Naive thymus-derived CD4-positive, alpha-beta T cell (primary cell): ENCODE results near the gene DSE. TPM values are rescaled to one million over a fixed set of nuclear protein-coding genes. Genes with fewer than 3 reads are reported as not detected.

ENCODE experiments used
- ATAC-seq: fragments of 150-1000 bp; cut with Tn5 transposase; 2 replicates; pipeline ENCODE4 v1.10.0; 2021; ENCODE audit warnings: mild to moderate bottlenecking, moderate library complexity
- CTCF ChIA-PET: fragments of 350-600 bp; sonication (Branson Sonifier 250); formaldehyde crosslinking; loops from one replicate; lab custom pipeline; 2021; ENCODE audit warnings: antibody characterized with exemption; lab: Charles Lee
- POLR2A ChIA-PET: fragments of 350-600 bp; sonication (Branson Sonifier 250); formaldehyde crosslinking; loops from one replicate; lab custom pipeline; 2021; ENCODE audit warnings: antibody characterized with exemption, inconsistent platforms; lab: Charles Lee
- DNase-seq, 9 donors: peaks; one replicate each; pipeline versions ENCODE4 v3.0.0 to v3.0.0-alpha.2; 2020 to 2022; ENCODE audit warnings: mixed read lengths in 1 of 9
- H3K27ac ChIP-seq: one replicate; pipeline ENCODE4 v1.7.0; 2013; ENCODE audit warnings: mild to moderate bottlenecking, low read depth, low read length, moderate library complexity
- H3K27me3 ChIP-seq, 2 donors: one replicate each; pipeline ENCODE4 v1.7.0; 2013; ENCODE audit warnings: low read length in 2 of 2, mild to moderate bottlenecking in 2 of 2, moderate library complexity in 2 of 2; ENCODE audit not compliant: control insufficient read depth in 2 of 2, insufficient read depth in 2 of 2
- H3K36me3 ChIP-seq, 3 experiments: 1 replicate in 2 of 3; 2 replicates in 1 of 3; pipeline ENCODE4 v1.7.0; 2013; ENCODE audit warnings: low read length in 3 of 3, mild to moderate bottlenecking in 3 of 3, moderate library complexity in 1 of 3; ENCODE audit not compliant: insufficient read depth in 3 of 3, control insufficient read depth in 2 of 3
- H3K4me1 ChIP-seq, 2 donors: one replicate each; pipeline ENCODE4 v1.7.0; 2013; ENCODE audit warnings: low read length in 2 of 2, mild to moderate bottlenecking in 2 of 2, moderate library complexity in 1 of 2; ENCODE audit not compliant: control insufficient read depth in 2 of 2, insufficient read depth in 2 of 2
- H3K4me3 ChIP-seq: 2 replicates; pipeline ENCODE4 v1.7.0; 2013; ENCODE audit warnings: mild to moderate bottlenecking, low read length
- H3K9me3 ChIP-seq, 3 experiments: 1 replicate in 2 of 3; 2 replicates in 1 of 3; pipeline ENCODE4 v1.7.0; 2013; ENCODE audit warnings: low read length in 3 of 3; ENCODE audit not compliant: control insufficient read depth in 2 of 3
- H3K27ac Mint-ChIP-seq, 9 donors: one replicate each; pipeline ENCODE4 v1.8.0; 2020 to 2022; ENCODE audit warnings: mixed read lengths in 9 of 9, mild to moderate bottlenecking in 8 of 9, moderate library complexity in 5 of 9, inconsistent platforms in 2 of 9
- H3K27me3 Mint-ChIP-seq, 5 donors: one replicate each; pipeline ENCODE4 v1.8.0; 2021 to 2022; ENCODE audit warnings: mixed read lengths in 5 of 5, mild to moderate bottlenecking in 1 of 5
- H3K36me3 Mint-ChIP-seq, 5 donors: one replicate each; pipeline ENCODE4 v1.8.0; 2020 to 2022; ENCODE audit warnings: mixed read lengths in 5 of 5, mild to moderate bottlenecking in 3 of 5, inconsistent platforms in 1 of 5
- H3K4me1 Mint-ChIP-seq, 7 donors: one replicate each; pipeline ENCODE4 v1.8.0; 2020 to 2022; ENCODE audit warnings: mixed read lengths in 7 of 7, mild to moderate bottlenecking in 3 of 7, inconsistent platforms in 1 of 7
- H3K4me3 Mint-ChIP-seq, 10 donors: one replicate each; pipeline ENCODE4 v1.8.0; 2020 to 2022; ENCODE audit warnings: mild to moderate bottlenecking in 10 of 10, mixed read lengths in 10 of 10, moderate library complexity in 6 of 10, inconsistent platforms in 2 of 10
- H3K9me3 Mint-ChIP-seq, 11 donors: one replicate each; pipeline ENCODE4 v1.8.0; 2020 to 2022; ENCODE audit warnings: mixed read lengths in 11 of 11, mild to moderate bottlenecking in 4 of 11, inconsistent platforms in 1 of 11, moderate library complexity in 1 of 11
- intact Hi-C, 2 donors: fragments of 100-400 bp; cut with micrococcal nuclease; formaldehyde crosslinking; loops; one replicate each; pipeline ENCODE4 v1.15.1; 2023
- polyA plus RNA-seq, 2 donors: library from polyadenylated mRNA; unstranded; fragments of 300-500 nt; fragmentation: Illumina TruSeq; gene quantifications; one replicate each; pipeline ENCODE4 v1.2.3, GENCODE V29; 2021
- total RNA-seq, 6 experiments: library from RNA in 5 of 6; stranded (reverse) in 5 of 6; gene quantifications; 1 replicate in 5 of 6; 2 replicates in 1 of 6; pipeline ENCODE4 v1.2.3 and lab custom pipeline; 2021 to 2026

The DSE gene
- total and polyA plus RNA-seq, 7 experiments from 2014 or later = 3.2 to 23.0 (median 7.2) TPM

DNA sequence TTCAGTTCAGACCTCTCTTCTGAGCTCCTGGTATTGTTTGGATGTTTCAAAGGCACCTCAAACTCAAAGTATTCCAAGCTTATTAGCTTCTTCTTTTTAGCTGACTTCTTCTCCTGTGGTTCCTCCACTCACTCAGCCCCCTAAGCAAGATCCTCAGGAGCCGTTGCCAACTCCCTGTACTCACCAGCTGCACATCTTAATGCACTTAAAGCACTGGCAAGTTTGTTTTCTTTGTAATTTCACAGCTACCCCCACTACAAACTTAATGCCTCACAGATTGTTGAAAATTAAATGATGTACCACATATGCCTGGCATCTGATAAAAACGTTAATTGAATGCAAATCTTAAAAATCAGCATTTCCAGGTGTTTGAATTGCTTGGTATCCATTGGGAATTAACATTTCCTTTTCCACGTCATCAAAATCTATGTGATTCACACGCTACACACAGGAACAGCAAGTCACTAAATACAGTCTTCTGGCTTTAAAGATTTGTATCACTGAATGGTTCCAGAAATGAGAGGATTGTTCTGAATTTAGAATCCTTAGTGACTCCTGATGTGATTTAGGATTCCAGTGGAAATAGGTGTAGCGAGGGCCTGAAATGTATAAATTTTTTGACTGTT is 114.9 kb downstream of the DSE start:
- H3K36me3 Mint-ChIP-seq = peaks cover 0 to 8% (median 0%) of the 10 kb centered on the region in 5 donors
- no peaks in the 10 kb centered on the region for H3K9me3 ChIP-seq
- H3K4me3 Mint-ChIP-seq = no peak overlapping the region
- peaks cover 0 to 6% (median 0%) of the 10 kb centered on the region in 11 donors for H3K9me3 Mint-ChIP-seq
- no peaks in the 10 kb centered on the region for H3K27me3 ChIP-seq
- intact Hi-C loops = no loop called here
- peaks cover 8 to 67% (median 38%) of the 10 kb centered on the region in 5 donors for H3K27me3 Mint-ChIP-seq
- no peaks in the 10 kb centered on the region for H3K4me1 ChIP-seq
- H3K36me3 ChIP-seq = no peaks in the 10 kb centered on the region
- H3K27ac ChIP-seq = no peak overlapping the region
- no peaks in the 10 kb centered on the region for H3K4me1 Mint-ChIP-seq
- no peak overlapping the region for H3K27ac Mint-ChIP-seq
- no peak overlapping the region for H3K4me3 ChIP-seq
- POLR2A ChIA-PET = no interaction called here
- ATAC-seq = no peak
- DNase-seq = no peak
- CTCF ChIA-PET = no interaction called here

GRCh38 chr6:116491610-116492330 is 121.0 kb downstream of the DSE start:
- ATAC-seq (no peak), DNase-seq (no peak)
- H3K36me3 Mint-ChIP-seq = peaks cover 0 to 8% (median 0%) of the 10 kb centered on the region in 5 donors
- no peak overlapping the region for H3K4me3 Mint-ChIP-seq
- H3K9me3 Mint-ChIP-seq = peaks cover 0 to 7% (median 4%) of the 10 kb centered on the region in 11 donors
- CTCF ChIA-PET = no interaction called here
- H3K27me3 ChIP-seq = no peaks in the 10 kb centered on the region
- H3K27ac Mint-ChIP-seq = no peak overlapping the region
- H3K27me3 Mint-ChIP-seq = peaks cover 8 to 56% (median 19%) of the 10 kb centered on the region in 5 donors
- no peak overlapping the region for H3K27ac ChIP-seq
- H3K4me3 ChIP-seq = no peak overlapping the region
- H3K36me3 ChIP-seq = no peaks in the 10 kb centered on the region
- no peaks in the 10 kb centered on the region for H3K4me1 Mint-ChIP-seq
- POLR2A ChIA-PET = interaction anchor here (0.7 kb wide), 1 partner anchor 347 kb away, joined by 3 read pairs; no protein-coding TSS in a partner anchor
- intact Hi-C loops = no loop called here
- H3K9me3 ChIP-seq = no peaks in the 10 kb centered on the region
- H3K4me1 ChIP-seq = no peaks in the 10 kb centered on the region

DNA sequence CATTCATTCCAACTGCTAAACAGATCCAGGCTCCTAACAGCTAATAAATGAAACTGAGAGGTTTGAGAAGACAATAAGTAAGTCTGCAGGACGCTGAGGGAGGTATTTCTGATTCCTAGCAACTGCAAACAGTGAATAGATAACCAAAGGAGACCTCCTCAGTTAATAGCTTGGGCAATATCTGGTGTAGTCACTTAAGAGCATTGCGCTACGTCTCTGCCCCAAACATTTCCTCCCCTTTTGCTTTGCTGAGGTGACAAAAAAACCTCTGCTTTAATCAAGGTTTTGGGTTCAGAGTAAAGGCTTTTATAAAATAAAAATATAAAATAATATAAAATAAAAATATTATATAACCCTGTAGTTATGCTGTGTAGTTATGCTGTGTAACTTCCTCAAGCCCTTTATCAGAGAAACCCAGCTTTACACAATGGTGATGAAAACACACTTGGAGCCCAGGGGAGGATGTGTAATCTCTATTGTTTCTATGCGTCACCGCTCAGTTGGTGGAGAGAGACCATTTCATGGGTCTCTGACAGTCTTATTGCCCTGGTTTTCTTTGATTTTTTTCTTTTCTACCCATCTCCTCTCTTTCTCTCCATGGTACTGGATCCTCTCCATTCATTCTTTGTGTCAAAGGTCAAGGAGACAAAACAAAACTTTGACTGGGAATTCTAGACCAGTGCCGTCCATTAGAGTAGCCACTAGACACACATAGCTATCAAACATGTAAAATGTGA is 121.8 kb downstream of the DSE start:
- Mint-ChIP-seq H3K27ac (no peak overlapping the region), H3K36me3 (peaks cover 0 to 8% (median 0%) of the 10 kb centered on the region in 5 donors), H3K9me3 (peaks cover 0 to 7% (median 4%) of the 10 kb centered on the region in 11 donors), H3K4me1 (no peaks in the 10 kb centered on the region), H3K4me3 (no peak overlapping the region), H3K27me3 (peaks cover 8 to 51% (median 19%) of the 10 kb centered on the region in 5 donors)
- intact Hi-C loops = no loop called here
- no peak overlapping the region for H3K27ac ChIP-seq
- ChIA-PET CTCF (interaction anchor here (0.7 kb wide), 1 partner anchor 1300 kb away, joined by 3 read pairs; no protein-coding TSS in a partner anchor), POLR2A (interaction anchor here (0.7 kb wide), 1 partner anchor 348 kb away, joined by 3 read pairs; no protein-coding TSS in a partner anchor)
- no peaks in the 10 kb centered on the region for H3K27me3 ChIP-seq
- no peaks in the 10 kb centered on the region for H3K36me3 ChIP-seq
- DNase-seq (no peak), ATAC-seq (peak; percentile 50)
- no peaks in the 10 kb centered on the region for H3K9me3 ChIP-seq
- H3K4me3 ChIP-seq = no peak overlapping the region
- no peaks in the 10 kb centered on the region for H3K4me1 ChIP-seq

Other genes with a start within 250 kb of the DSE start
- gene COL10A1, start 244.8 kb upstream of the DSE start, total RNA-seq = not detected
- gene COL10A1, start 244.8 kb upstream of the DSE start, polyA plus RNA-seq = under 1 TPM; 0.07 to 0.33 TPM
- gene TSPYL4, start 116.9 kb upstream of the DSE start, total RNA-seq = 10 to 100 TPM; 18.2 to 58.2 (median 21.5) TPM
- gene TSPYL4, start 116.9 kb upstream of the DSE start, polyA plus RNA-seq = 10 to 100 TPM in 1 of 2 donors, 1 to 10 TPM in 1; 9.7 to 19.3 TPM
- 100 to 1,000 TPM in 3 of 5 experiments, 10 to 100 TPM in 2; 42.8 to 226 (median 104) TPM for gene TSPYL1, start 91.0 kb upstream of the DSE start, total RNA-seq
- 10 to 100 TPM; 34.9 to 43.9 TPM for gene TSPYL1, start 91.0 kb upstream of the DSE start, polyA plus RNA-seq
- gene CALHM6, start 90.4 kb downstream of the DSE start, total RNA-seq = 10 to 100 TPM in 2 of 5 experiments, 1 to 10 TPM in 3; 3.0 to 79.3 (median 5.6) TPM
- gene CALHM6, start 90.4 kb downstream of the DSE start, polyA plus RNA-seq = 10 to 100 TPM; 24.4 to 52.1 TPM
- not detected for gene CALHM5, start 140.7 kb downstream of the DSE start, total RNA-seq
- gene CALHM5, start 140.7 kb downstream of the DSE start, polyA plus RNA-seq = not detected
- not detected for gene TRAPPC3L, start 174.7 kb downstream of the DSE start, total RNA-seq
- not detected for gene TRAPPC3L, start 174.7 kb downstream of the DSE start, polyA plus RNA-seq
- not detected for gene CALHM4, start 182.8 kb downstream of the DSE start, total RNA-seq
- gene CALHM4, start 182.8 kb downstream of the DSE start, polyA plus RNA-seq = not detected
- 10 to 100 TPM; 33.2 to 39.9 (median 36.7) TPM for gene RWDD1, start 200.6 kb downstream of the DSE start, total RNA-seq
- gene RWDD1, start 200.6 kb downstream of the DSE start, polyA plus RNA-seq = 10 to 100 TPM; 35.0 to 68.5 TPM
- gene RSPH4A, start 245.5 kb downstream of the DSE start, total RNA-seq = 1 to 10 TPM in 1 of 5 experiments, under 1 TPM in 4; 0.53 to 1.3 (median 0.73) TPM
- not detected for gene RSPH4A, start 245.5 kb downstream of the DSE start, polyA plus RNA-seq